Measurements from ENCODE around the gene CEBPG. TPM values are rescaled to one million over a fixed set of nuclear protein-coding genes. Genes with fewer than 3 reads are reported as not detected.

CEBPG gene
- total RNA-seq, 1 donor from 2014 or later, result 17.5 TPM

GRCh38 chr19:33410915-33411401, 37.4 kb downstream of the CEBPG start:
- intact Hi-C loops (cut with DNase I), result no loop called here
- ATAC-seq (no peak), DNase-seq (ENCODE audit: missing footprints) (peak; percentile 57)

- intact Hi-C loops (cut with DNase I), result no loop called here
- DNase-seq (ENCODE audit: missing footprints), result peak; percentile 69
- no peak for ATAC-seq
Measured at GRCh38 chr19:33411621-33412180, 38.2 kb downstream of the CEBPG start.

GRCh38 chr19:33412601-33413425, 39.3 kb downstream of the CEBPG start:
- intact Hi-C loops (cut with DNase I), result no loop called here
- ATAC-seq (no peak), DNase-seq (ENCODE audit: missing footprints) (peak; percentile 50)

GRCh38 chr19:33413426-33413725, 39.9 kb downstream of the CEBPG start:
- DNase-seq (ENCODE audit: missing footprints), result peak; percentile 9
- ATAC-seq, result no peak
- intact Hi-C loops (cut with DNase I), result no loop called here

GRCh38 chr19:33413868-33414666, 40.6 kb downstream of the CEBPG start:
- intact Hi-C loops (cut with DNase I), result no loop called here
- DNase-seq (ENCODE audit: missing footprints) (peak; percentile 51), ATAC-seq (no peak)

GRCh38 chr19:33414667-33415605, 41.4 kb downstream of the CEBPG start:
- no peak for ATAC-seq
- intact Hi-C loops (cut with DNase I), result loop anchor here (5.0 kb wide), 1 partner anchor 357 kb away; no protein-coding TSS in a partner anchor
- DNase-seq (ENCODE audit: missing footprints), result peak; percentile 65

- intact Hi-C loops (cut with DNase I), result loop anchor here (5.0 kb wide), 1 partner anchor 356 kb away; no protein-coding TSS in a partner anchor
- ATAC-seq (peak; percentile 27), DNase-seq (ENCODE audit: missing footprints) (peak; percentile 72)
Measured at GRCh38 chr19:33416307-33417215, 43.1 kb downstream of the CEBPG start.

- intact Hi-C loops (cut with DNase I), result loop anchor here (5.0 kb wide), 1 partner anchor 355 kb away; no protein-coding TSS in a partner anchor
- DNase-seq (ENCODE audit: missing footprints) (peak; percentile 46), ATAC-seq (no peak)
Measured at GRCh38 chr19:33417751-33418150, 44.2 kb downstream of the CEBPG start.

GRCh38 chr19:33418461-33418860, 45.0 kb downstream of the CEBPG start:
- DNase-seq (ENCODE audit: missing footprints) (peak; percentile 62), ATAC-seq (no peak)
- intact Hi-C loops (cut with DNase I), result loop anchor here (5.0 kb wide), 1 partner anchor 354 kb away; no protein-coding TSS in a partner anchor

GRCh38 chr19:33418871-33419787, 45.6 kb downstream of the CEBPG start:
- DNase-seq (ENCODE audit: missing footprints) (peak; percentile 51), ATAC-seq (no peak)
- intact Hi-C loops (cut with DNase I), result loop anchor here (5.0 kb wide), 1 partner anchor 353 kb away; no protein-coding TSS in a partner anchor

- intact Hi-C loops (cut with DNase I), result loop anchor here (5.0 kb wide), 1 partner anchor 353 kb away; no protein-coding TSS in a partner anchor
- ATAC-seq (no peak), DNase-seq (ENCODE audit: missing footprints) (no peak)
Measured at GRCh38 chr19:33419788-33420130, 46.2 kb downstream of the CEBPG start.

- ATAC-seq (no peak), DNase-seq (ENCODE audit: missing footprints) (peak; percentile 25)
- intact Hi-C loops (cut with DNase I), result no loop called here
Measured at GRCh38 chr19:33420821-33421220, 47.3 kb downstream of the CEBPG start.

- peak; percentile 18 for DNase-seq (ENCODE audit: missing footprints)
- no peak for ATAC-seq
- intact Hi-C loops (cut with DNase I), result no loop called here
Measured at GRCh38 chr19:33421368-33421767, 47.9 kb downstream of the CEBPG start.

- DNase-seq (ENCODE audit: missing footprints) (no peak), ATAC-seq (no peak)
- intact Hi-C loops (cut with DNase I), result no loop called here
Measured at GRCh38 chr19:33422369-33423180, 49.1 kb downstream of the CEBPG start.

- intact Hi-C loops (cut with DNase I), result no loop called here
- ATAC-seq (no peak), DNase-seq (ENCODE audit: missing footprints) (peak; percentile 45)
Measured at GRCh38 chr19:33424181-33424580, 50.7 kb downstream of the CEBPG start.

Data from Right ventricle myocardium inferior (tissue), 1 donor.